ENCODE results near the gene S100A14.
"Not testable (repeated sequence)": the region's sequence is repeated elsewhere in the genome, so short reads cannot be mapped to it uniquely, and the experiment has no call there.

Gene S100A14

GRCh38 chr1:153586347-153586746 is 29.8 kb downstream of the S100A14 start:
- no peak for DNase-seq (ENCODE audit: low read depth)

DNA sequence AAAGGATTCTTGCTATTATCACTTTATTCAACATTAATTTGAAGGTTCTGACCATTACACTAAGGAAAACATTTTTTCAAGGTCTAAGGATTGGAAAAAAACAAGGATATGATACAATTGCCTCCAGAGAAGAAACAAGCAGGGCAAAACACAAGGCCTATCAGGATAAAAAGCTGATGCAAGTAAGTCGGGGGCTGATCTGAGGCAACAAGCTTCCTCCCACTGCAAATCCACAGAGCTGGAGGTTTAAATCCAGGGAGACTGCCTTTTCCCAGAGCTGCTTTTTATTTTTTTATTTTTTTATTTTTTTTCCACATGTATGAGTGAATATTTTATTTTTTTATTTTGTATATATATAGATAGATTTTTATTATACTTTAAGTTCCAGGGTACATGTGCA is 31.1 kb downstream of the S100A14 start:
- DNase-seq (ENCODE audit: low read depth) = no peak

GRCh38 chr1:153583976-153584375 is 32.1 kb downstream of the S100A14 start:
- no peak for DNase-seq (ENCODE audit: low read depth)

GRCh38 chr1:153583514-153583913 is 32.6 kb downstream of the S100A14 start:
- not testable (repeated sequence) for DNase-seq (ENCODE audit: low read depth)

DNA sequence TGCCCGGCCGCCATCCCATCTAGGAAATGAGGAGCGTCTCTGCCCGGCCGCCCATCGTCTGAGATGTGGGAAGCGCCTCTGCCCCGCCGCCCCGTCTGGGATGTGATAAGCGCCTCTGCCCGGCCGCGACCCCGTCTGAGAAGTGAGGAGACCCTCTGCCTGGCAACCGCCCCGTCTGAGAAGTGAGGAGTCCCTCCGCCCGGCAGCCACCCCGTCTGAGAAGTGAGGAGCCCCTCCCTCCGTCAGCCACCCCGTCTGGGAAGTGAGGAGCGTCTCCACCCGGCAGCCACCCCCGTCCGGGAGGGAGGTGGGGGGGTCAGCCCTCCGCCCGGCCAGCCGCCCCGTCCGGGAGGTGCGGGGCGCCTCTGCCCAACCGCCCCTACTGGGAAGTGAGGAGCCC is 33.3 kb downstream of the S100A14 start:
- not testable (repeated sequence) for DNase-seq (ENCODE audit: low read depth)

DNA sequence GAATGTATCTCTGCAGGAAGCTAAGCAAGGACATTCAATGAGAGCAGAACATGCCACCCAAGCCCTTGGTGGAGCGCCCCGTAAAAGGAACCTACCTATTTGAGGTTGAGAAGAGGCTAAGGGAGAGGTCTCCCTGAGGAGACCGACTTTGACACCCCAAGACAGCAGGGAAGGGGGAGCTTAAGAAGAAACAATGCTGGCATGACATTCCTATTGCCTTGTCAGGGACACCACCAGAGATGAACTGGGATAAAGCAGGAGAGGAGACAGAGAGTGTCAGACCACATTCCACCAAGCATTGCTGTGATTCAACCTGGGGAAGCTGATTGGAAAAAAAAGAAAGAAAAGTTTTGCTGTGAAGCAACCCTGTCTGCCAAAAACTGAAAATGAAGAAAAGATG is 37.2 kb downstream of the S100A14 start:
- no peak for DNase-seq (ENCODE audit: low read depth)

DNA sequence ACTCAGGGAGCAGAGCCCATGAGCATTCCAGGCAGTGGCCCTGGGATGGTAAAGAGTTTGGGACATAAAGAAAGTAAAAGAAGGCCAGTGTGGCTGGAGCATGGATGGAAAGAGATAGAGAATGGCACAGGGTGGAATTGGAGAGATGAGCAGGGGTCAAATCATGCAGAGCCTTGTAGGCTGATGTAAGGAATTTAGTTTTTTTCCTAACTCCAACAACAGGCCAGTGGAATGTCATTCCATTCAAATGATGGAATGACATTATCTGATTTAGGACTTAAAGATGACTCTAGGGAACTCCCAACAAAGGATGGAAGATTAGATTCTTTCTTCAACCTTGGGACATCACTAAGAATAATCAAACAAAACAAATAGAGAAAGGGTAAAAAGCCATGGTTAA is 37.6 kb downstream of the S100A14 start:
- DNase-seq (ENCODE audit: low read depth) = no peak

GRCh38 chr1:153577624-153578051 is 38.5 kb downstream of the S100A14 start:
- no peak for DNase-seq (ENCODE audit: low read depth)

- no peak for DNase-seq (ENCODE audit: low read depth)
These were observed 39.0 kb downstream of the S100A14 start for GRCh38 chr1:153577138-153577537.

- DNase-seq (ENCODE audit: low read depth) = not testable (repeated sequence)
These were observed 40.6 kb downstream of the S100A14 start for GRCh38 chr1:153575497-153575896.

DNA sequence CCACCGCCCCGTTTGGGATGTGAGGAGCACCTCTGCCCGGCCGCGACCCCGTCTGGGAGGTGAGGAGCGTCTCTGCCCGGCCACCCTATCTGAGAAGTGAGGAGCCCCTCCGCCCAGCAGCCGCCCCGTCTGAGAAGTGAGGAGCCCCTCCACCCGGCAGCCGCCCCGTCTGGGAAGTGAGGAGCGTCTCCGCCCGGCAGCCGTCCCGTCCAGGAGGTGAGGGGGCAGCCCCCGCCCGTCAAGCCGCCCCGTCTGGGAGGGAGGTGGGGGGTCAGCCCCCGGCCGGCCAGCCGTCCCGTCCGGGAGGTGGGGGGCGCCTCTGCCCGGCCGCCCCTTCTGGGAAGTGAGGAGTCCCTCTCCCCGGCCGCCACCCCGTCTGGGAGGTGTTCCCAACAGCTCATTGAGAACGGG is 41.0 kb downstream of the S100A14 start:
- DNase-seq (ENCODE audit: low read depth) = not testable (repeated sequence)

DNA sequence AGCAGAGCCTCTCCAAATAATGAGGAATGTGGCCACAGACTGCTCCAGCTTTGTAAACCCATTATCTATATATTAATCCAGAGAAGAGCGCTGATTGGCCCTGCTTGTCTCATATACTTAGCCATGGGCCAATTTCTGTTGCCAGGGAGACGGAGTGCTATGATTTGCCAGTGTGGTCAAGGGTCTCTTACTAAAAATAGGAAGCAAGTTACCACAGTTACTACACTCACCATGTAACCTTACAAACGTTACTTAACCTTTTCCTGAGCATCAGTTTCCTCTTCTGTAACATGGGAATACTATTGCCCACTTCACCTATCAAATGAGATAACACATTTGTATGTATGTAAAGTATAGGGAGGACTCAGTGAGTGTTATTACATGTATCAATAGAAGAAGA is 42.8 kb downstream of the S100A14 start:
- no peak for DNase-seq (ENCODE audit: low read depth)

- peak; percentile 83 for DNase-seq (ENCODE audit: low read depth)
These were observed 43.5 kb downstream of the S100A14 start for GRCh38 chr1:153572569-153573015.

- no peak for DNase-seq (ENCODE audit: low read depth)
These were observed 44.4 kb downstream of the S100A14 start for GRCh38 chr1:153571706-153572105.

GRCh38 chr1:153570874-153571273 is 45.3 kb downstream of the S100A14 start:
- no peak for DNase-seq (ENCODE audit: low read depth)

GRCh38 chr1:153569465-153569864 is 46.7 kb downstream of the S100A14 start:
- no peak for DNase-seq (ENCODE audit: low read depth)

DNA sequence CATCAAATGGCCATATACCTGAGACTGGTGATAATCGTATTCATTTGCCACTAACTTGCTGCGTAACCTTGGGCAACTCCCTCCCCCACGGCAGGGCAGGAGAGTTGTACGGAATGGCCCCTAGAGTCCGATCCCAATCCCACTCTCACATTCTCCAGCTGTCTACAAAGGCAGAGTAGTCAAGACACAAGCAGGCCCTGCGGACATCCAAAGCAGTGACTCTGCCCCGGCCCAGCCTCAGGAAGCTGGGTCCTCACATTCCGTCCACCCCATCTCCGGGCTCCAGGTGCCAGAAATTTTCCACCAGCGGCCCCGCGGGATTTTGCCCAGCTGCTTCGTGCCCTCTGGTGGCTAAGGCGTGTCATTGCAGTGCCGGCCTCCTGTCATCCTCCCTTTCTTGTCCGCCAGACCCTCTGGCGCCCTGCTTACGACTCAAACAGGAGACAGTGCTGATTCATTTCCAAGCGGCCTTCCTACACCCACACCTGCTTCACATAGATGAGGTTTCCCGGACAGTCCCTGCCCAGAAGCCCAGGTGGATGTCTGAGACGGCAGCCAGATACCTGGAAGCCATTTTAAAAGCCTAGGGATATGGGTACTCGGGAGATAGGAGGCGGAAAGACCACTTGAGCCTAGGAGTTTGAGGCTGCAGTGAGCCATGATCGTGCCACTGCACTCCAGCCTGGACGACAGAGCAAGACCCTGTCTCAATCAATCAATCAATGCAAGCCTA is 47.6 kb downstream of the S100A14 start:
- no peak for DNase-seq (ENCODE audit: low read depth)

DNA sequence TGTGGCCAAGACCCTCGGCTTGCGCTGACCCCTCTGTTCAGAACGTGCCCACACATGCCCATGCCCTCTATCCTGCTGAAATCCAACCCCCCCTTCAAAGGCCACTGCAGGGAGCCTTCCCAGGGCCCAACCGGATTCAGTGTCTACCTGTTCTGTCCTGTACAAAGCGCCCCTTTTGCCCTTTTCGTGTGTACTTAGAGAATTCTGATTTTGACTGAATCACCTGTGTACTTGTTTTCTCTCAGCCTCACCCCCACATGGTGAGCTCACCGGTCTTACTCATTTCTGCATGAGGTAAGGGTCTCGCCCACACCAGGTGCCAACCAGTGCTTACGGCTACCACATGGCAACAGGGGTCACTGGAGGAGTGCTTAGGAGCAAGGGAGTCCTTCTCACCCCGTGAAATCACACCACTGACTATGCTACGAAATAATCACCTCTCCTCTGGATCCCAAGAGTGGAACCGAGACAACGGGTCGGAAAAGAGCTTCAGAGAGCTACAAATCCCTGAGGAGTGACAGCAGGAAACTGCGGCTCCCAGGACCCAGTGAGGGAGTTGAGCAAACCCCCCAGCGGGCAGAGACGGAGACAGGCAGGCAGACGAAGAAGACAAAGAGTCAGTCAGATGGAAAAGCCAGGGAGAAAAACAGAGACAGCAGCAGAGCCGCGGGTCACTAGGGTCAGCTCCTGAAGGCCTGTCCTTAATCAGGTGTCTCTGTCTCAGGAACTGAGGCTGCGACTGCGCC is 48.3 kb downstream of the S100A14 start:
- no peak for DNase-seq (ENCODE audit: low read depth)

DNA sequence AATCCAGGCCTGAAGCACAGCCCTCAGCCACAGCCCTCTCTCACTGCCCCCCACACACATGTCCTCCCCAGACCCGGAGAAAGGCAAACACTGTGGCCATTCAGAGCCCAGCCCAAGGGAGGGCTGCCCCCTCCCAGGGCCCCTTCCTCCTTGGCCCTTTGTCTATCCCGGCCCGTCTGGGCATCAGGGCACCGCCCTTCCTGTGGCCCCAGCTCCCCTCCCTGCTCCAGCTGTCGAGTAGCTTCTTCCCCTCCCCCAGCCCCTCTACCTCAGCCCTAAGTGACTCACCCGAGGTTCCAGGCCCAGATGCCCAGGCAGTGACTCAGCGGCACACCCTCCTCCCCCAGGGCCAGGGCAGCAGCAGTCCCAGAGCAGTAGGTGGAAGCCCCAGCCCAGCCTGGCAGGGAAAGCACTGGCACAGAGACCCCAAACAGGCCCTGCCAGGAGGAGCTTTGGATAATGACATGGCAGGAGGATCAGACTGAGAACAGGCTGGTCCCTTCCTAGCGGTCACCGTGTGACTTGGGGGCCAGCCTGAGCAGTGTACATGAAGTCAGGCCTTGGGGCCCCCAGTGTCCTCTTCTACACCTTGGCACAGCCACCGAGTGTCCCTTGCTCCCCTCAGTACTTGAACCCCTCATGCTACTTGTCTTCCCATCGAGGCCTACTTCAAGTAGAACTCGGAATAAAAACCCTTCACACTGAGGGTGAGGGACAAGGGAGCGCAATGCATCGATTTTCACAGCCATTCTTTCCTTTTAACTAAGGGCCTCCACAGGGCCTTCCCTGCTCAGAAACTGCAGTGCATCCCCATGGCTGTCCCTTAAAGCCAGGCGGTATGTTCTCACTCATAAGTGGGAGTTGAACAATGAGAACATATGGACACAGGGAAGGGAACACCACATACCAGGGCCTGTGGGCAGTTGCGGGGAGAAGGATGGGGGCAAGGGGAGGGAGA is 49.4 kb downstream of the S100A14 start:
- DNase-seq (ENCODE audit: low read depth) = peak; percentile 92

DNA sequence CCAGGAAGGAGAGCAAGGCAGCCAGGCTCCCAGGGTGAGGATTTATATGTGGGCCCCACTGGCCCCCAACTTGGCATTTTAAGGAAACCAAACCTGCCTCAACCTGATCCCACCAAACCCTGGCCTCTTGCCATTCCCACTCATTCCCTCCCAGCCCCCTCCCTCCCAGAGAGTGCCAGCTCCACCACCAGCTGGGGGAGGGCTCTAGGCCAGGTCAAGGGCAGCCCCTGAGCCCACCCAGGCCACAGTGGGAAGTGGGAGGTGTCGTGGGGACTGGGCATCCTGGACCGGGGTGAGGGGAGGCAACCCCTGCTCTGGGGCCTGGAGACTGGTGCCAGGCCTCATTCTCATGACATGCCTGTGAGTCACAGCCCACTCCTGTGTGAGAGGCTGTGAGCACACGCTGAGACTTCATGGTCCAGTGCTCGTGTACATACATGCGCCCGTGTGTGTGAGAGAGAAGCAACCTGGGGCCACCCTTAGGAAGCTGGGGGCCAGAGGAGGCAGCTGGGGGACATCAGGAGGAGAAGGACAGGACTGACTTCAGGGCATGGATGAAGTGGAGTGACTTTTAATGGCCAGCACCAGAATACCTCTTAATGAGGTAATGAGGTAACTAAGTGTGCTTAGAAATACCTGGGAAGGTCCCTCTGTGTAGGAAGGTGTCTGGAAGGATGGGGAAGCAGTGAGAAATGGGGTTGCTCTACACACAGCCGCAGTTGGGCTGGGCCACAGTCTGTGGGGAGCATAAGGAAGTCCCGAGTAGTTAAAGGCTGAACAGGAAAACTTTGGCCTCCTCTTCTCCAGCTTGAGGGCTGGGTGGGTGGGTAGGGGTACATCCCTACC is 50.4 kb downstream of the S100A14 start, which contains the start of gene S100A2:
Gene S100A2, minus strand, starts transcription at position 316 of the 846 bp plus-strand sequence. CDS start 1,967 bp downstream, outside the sequence.
- DNase-seq (ENCODE audit: low read depth) = peak; percentile 72

Data from GM04503 (cell line).